ENCODE data around the gene PARD6A.

The PARD6A gene, protein sequence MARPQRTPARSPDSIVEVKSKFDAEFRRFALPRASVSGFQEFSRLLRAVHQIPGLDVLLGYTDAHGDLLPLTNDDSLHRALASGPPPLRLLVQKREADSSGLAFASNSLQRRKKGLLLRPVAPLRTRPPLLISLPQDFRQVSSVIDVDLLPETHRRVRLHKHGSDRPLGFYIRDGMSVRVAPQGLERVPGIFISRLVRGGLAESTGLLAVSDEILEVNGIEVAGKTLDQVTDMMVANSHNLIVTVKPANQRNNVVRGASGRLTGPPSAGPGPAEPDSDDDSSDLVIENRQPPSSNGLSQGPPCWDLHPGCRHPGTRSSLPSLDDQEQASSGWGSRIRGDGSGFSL
- total RNA-seq: 4.4 to 10.8 (median 6.0) reads per million in 9 experiments

GRCh38 chr16:67660564-67661028 is at the start of gene PARD6A:
Gene PARD6A, plus strand, starts transcription at chr16:67660960. Its CDS starts 79 bp downstream, at chr16:67661039.
- Mint-ChIP-seq H3K27ac (peak within 1 kb of the TSS; percentile 91 to 96), H3K36me3 (ENCODE audit: insufficient read depth) (peaks cover 37% of the 10 kb centered on the region), H3K9me3 (no peaks in the 10 kb centered on the region), H3K4me3 (peak within 1 kb of the TSS; percentile 88 to 92), H3K27me3 (no peaks in the 10 kb centered on the region), H3K4me1 (ENCODE audit: low read depth in 2 of 2) (peaks cover 17 to 22% of the 10 kb centered on the region in 2 donors)
- ATAC-seq (replicated peaks): peak; percentile 84
- peak; percentile 92 to 94 (median 94) for DNase-seq

- Mint-ChIP-seq H3K27me3 (no peaks in the 10 kb centered on the region), H3K9me3 (no peaks in the 10 kb centered on the region), H3K4me3 (no peak overlapping the region), H3K36me3 (ENCODE audit: insufficient read depth) (peaks cover 75% of the 10 kb centered on the region), H3K27ac (no peak overlapping the region), H3K4me1 (ENCODE audit: low read depth in 2 of 2) (peaks cover 0 to 2% of the 10 kb centered on the region in 2 donors)
- no peak for ATAC-seq (replicated peaks)
- no peak for DNase-seq
Observed at GRCh38 chr16:67613808-67614207, 47.0 kb upstream of the PARD6A start.

DNA sequence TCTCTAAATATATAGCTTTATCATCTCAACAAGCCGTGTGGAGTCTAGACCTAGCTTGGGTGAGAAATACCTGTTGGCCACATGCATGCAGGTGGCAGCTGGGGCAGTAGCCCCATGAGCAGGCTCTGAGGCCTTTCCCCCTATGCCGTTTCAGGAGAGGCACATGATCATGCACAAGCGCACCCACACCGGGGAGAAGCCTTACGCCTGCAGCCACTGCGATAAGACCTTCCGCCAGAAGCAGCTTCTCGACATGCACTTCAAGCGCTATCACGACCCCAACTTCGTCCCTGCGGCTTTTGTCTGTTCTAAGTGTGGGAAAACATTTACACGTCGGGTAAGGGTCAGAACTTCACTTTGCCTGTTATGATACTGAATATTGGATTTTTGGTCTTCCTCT is 32.5 kb upstream of the PARD6A start:
- no peak overlapping the region for H3K4me3 Mint-ChIP-seq
- no peak overlapping the region for H3K27ac Mint-ChIP-seq
- peaks cover 81% of the 10 kb centered on the region for H3K36me3 Mint-ChIP-seq (ENCODE audit: insufficient read depth)
- H3K4me1 Mint-ChIP-seq (ENCODE audit: low read depth in 2 of 2): peaks cover 0 to 4% of the 10 kb centered on the region in 2 donors
- DNase-seq: no peak
- H3K27me3 Mint-ChIP-seq: no peaks in the 10 kb centered on the region
- ATAC-seq (replicated peaks): no peak
- no peaks in the 10 kb centered on the region for H3K9me3 Mint-ChIP-seq

DNA sequence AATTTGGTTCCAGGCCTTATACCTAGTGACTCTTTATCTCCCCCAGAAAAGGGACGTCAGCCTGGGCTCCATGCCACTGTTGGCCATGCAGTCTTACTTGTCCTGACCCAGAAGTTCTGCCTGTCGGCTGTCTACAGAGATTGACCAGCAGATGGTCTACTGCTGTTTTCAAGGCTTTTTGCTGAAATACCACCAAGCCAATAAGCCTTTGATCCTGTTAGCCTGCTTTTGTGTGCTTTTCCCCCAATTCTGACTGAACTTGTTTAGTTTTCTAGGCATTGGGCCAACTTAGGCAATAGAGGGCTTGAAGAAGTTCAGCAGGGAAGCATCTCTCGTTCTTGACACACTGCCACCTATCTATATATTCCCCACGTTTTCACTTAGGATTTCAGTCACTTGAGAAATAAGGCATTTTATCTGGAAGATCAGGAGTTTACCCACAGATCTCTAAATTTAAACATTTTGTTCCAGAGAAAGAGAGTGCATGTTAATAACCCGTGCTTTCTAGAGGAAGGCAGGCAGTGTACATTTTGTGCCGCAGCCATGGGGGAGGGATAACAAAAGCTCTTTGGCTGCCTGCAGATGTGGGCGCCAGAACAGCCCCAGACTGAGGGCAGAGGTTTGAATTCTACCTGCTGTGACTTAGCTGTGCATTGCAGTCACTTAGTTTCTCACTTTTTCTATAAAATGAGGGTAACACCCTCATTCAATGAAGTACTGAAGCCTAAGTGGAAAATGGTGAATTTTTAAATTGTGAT is 28.2 kb upstream of the PARD6A start:
- H3K27me3 Mint-ChIP-seq: no peaks in the 10 kb centered on the region
- no peak for DNase-seq
- peaks cover 86% of the 10 kb centered on the region for H3K36me3 Mint-ChIP-seq (ENCODE audit: insufficient read depth)
- H3K4me1 Mint-ChIP-seq (ENCODE audit: low read depth in 2 of 2): no peaks in the 10 kb centered on the region
- H3K27ac Mint-ChIP-seq: no peak overlapping the region
- H3K4me3 Mint-ChIP-seq: no peak overlapping the region
- ATAC-seq (replicated peaks): no peak
- no peaks in the 10 kb centered on the region for H3K9me3 Mint-ChIP-seq

- H3K27ac Mint-ChIP-seq: no peak overlapping the region
- H3K27me3 Mint-ChIP-seq: no peaks in the 10 kb centered on the region
- H3K4me3 Mint-ChIP-seq: no peak overlapping the region
- no peaks in the 10 kb centered on the region for H3K4me1 Mint-ChIP-seq (ENCODE audit: low read depth in 2 of 2)
- ATAC-seq (replicated peaks) (no peak), DNase-seq (no peak)
- H3K36me3 Mint-ChIP-seq (ENCODE audit: insufficient read depth): peaks cover 68% of the 10 kb centered on the region
- no peaks in the 10 kb centered on the region for H3K9me3 Mint-ChIP-seq
Observed at GRCh38 chr16:67636713-67637112, 24.0 kb upstream of the PARD6A start.

GRCh38 chr16:67637625-67638024 is 23.1 kb upstream of the PARD6A start:
- DNase-seq (no peak), ATAC-seq (replicated peaks) (no peak)
- no peaks in the 10 kb centered on the region for H3K27me3 Mint-ChIP-seq
- H3K9me3 Mint-ChIP-seq: no peaks in the 10 kb centered on the region
- H3K27ac Mint-ChIP-seq: no peak overlapping the region
- H3K4me3 Mint-ChIP-seq: no peak overlapping the region
- peaks cover 58% of the 10 kb centered on the region for H3K36me3 Mint-ChIP-seq (ENCODE audit: insufficient read depth)
- H3K4me1 Mint-ChIP-seq (ENCODE audit: low read depth in 2 of 2): no peaks in the 10 kb centered on the region

DNA sequence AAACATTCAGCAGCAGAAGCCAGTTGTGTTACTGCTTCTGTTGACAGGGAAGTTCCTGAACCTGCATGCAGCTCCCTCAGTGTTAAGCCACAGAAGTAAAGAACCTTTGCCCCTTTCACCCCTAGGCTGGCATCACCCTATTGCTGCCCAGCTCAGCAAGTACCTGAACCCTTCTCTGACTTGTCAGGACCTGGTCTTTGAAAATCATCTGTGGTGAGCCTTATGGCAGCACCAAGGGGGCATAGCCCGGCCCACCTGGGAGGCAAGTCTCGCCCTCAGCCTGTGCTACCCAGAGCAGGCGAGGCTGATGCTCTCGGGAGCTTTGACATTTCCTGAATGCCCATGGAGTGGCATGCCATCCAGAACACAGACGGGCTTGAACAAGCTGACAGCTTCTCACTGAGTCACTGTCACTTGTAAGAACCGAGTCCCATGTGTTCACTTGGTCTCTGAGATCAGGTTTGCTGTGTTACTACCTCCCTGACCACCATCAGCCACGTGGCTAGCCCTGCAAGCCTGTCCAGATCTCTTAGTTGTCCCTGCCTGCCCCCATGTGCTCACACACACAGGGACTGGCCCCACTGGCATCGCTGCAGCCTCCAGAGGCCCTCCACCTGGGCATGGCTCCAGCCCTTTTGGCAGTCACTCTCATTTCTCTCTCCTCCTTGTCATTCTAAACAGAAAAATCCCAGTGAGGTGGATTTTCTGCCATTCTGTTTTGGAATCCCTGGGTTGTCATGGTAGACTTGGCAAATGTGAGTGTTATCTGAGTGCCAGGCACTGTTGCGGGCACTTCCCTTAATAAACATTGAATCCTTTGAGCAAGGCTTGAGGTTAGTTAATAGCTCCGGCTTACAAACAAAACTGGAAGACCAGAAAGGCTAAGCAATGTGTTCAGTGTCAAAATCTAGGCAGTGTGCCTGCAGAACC is 18.7 kb upstream of the PARD6A start:
- H3K36me3 Mint-ChIP-seq (ENCODE audit: insufficient read depth): peaks cover 24% of the 10 kb centered on the region

DNA sequence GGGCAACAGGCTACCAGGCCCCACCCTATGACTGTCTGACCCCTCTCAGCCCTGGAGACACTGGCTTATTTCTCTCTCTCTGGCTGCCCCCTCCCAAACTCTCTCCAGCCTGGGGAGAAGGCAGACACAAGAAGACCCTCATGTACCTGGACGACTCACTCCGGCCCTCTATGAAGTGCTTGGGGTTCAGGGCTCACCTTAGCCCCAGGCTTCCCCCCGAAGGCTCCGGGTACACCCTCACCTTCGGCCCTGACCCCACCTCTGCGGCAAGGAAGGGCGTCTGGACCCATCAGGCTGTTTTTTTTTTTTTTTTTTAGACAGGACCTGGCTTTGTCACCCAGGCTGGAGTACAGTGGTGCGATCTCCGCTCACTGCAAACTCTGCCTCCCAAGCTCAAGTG is 16.7 kb upstream of the PARD6A start:
- peak overlapping the region; percentile 76 to 79 for H3K4me3 Mint-ChIP-seq
- no peaks in the 10 kb centered on the region for H3K9me3 Mint-ChIP-seq
- H3K27ac Mint-ChIP-seq: peak overlapping the region; percentile 90 to 94
- ATAC-seq (replicated peaks): no peak
- H3K36me3 Mint-ChIP-seq (ENCODE audit: insufficient read depth): peaks cover 12% of the 10 kb centered on the region
- H3K27me3 Mint-ChIP-seq: no peaks in the 10 kb centered on the region
- peaks cover 9 to 10% of the 10 kb centered on the region in 2 donors for H3K4me1 Mint-ChIP-seq (ENCODE audit: low read depth in 2 of 2)
- no peak for DNase-seq

More for the DNA sequence above, 18.7 kb upstream of the PARD6A start:
- ATAC-seq (replicated peaks): no peak
- Mint-ChIP-seq H3K4me3 (no peak overlapping the region), H3K4me1 (ENCODE audit: low read depth in 2 of 2) (peaks cover 9 to 10% of the 10 kb centered on the region in 2 donors), H3K9me3 (no peaks in the 10 kb centered on the region), H3K27me3 (no peaks in the 10 kb centered on the region), H3K27ac (no peak overlapping the region)
- DNase-seq: no peak

- Mint-ChIP-seq H3K36me3 (ENCODE audit: insufficient read depth) (peaks cover 13% of the 10 kb centered on the region), H3K4me3 (peak overlapping the region; percentile 76 to 79), H3K27me3 (no peaks in the 10 kb centered on the region), H3K27ac (peak overlapping the region; percentile 90 to 94), H3K9me3 (no peaks in the 10 kb centered on the region), H3K4me1 (ENCODE audit: low read depth in 2 of 2) (peaks cover 9 to 10% of the 10 kb centered on the region in 2 donors)
- DNase-seq: no peak
- ATAC-seq (replicated peaks): peak; percentile 35
Observed at GRCh38 chr16:67645397-67646121, 15.2 kb upstream of the PARD6A start.

GRCh38 chr16:67647111-67647651 is 13.6 kb upstream of the PARD6A start:
- Mint-ChIP-seq H3K9me3 (no peaks in the 10 kb centered on the region), H3K36me3 (ENCODE audit: insufficient read depth) (peaks cover 21% of the 10 kb centered on the region), H3K4me3 (no peak overlapping the region), H3K27ac (peak overlapping the region in 1 of 2 donors; percentile 94), H3K27me3 (no peaks in the 10 kb centered on the region), H3K4me1 (ENCODE audit: low read depth in 2 of 2) (peaks cover 9 to 14% of the 10 kb centered on the region in 2 donors)
- ATAC-seq (replicated peaks) (no peak), DNase-seq (no peak)

GRCh38 chr16:67647681-67648080 is 13.1 kb upstream of the PARD6A start:
- H3K9me3 Mint-ChIP-seq: no peaks in the 10 kb centered on the region
- H3K4me3 Mint-ChIP-seq: no peak overlapping the region
- H3K4me1 Mint-ChIP-seq (ENCODE audit: low read depth in 2 of 2): peaks cover 9 to 14% of the 10 kb centered on the region in 2 donors
- ATAC-seq (replicated peaks): no peak
- peaks cover 24% of the 10 kb centered on the region for H3K36me3 Mint-ChIP-seq (ENCODE audit: insufficient read depth)
- DNase-seq: no peak
- no peaks in the 10 kb centered on the region for H3K27me3 Mint-ChIP-seq
- no peak overlapping the region for H3K27ac Mint-ChIP-seq

- Mint-ChIP-seq H3K4me1 (ENCODE audit: low read depth in 2 of 2) (peaks cover 9 to 14% of the 10 kb centered on the region in 2 donors), H3K27me3 (no peaks in the 10 kb centered on the region), H3K36me3 (ENCODE audit: insufficient read depth) (peaks cover 24% of the 10 kb centered on the region), H3K4me3 (no peak overlapping the region), H3K27ac (peak overlapping the region in 1 of 2 donors; percentile 51), H3K9me3 (no peaks in the 10 kb centered on the region)
- DNase-seq (no peak), ATAC-seq (replicated peaks) (no peak)
Observed at GRCh38 chr16:67648088-67648763, 12.5 kb upstream of the PARD6A start.

Data from effector memory CD8-positive, alpha-beta T cell (primary cell).